ENCODE measurements around the gene LDLRAD1.
"Not testable (repeated sequence)": the region's sequence is repeated elsewhere in the genome, so short reads cannot be mapped to it uniquely, and the experiment has no call there.

The LDLRAD1 gene

GRCh38 chr1:53992085-53992874 is 25.7 kb downstream of the LDLRAD1 start:
- no peak for DNase-seq

- DNase-seq, result no peak
Measured at GRCh38 chr1:53987880-53988279, 30.1 kb downstream of the LDLRAD1 start.

GRCh38 chr1:53986458-53986857 is 31.5 kb downstream of the LDLRAD1 start:
- no peak for DNase-seq

- no peak for DNase-seq
Measured at GRCh38 chr1:53984726-53985125, 33.3 kb downstream of the LDLRAD1 start.

GRCh38 chr1:53982763-53983104 is 35.3 kb downstream of the LDLRAD1 start:
- DNase-seq, result no peak

GRCh38 chr1:53982034-53982762 is 35.8 kb downstream of the LDLRAD1 start:
- DNase-seq, result no peak

GRCh38 chr1:53981220-53981619 is 36.8 kb downstream of the LDLRAD1 start:
- DNase-seq, result no peak

- DNase-seq, result no peak
Measured at GRCh38 chr1:53979712-53980450, 38.1 kb downstream of the LDLRAD1 start.

GRCh38 chr1:53975861-53976260 is 42.1 kb downstream of the LDLRAD1 start:
- DNase-seq, result no peak

GRCh38 chr1:53971718-53972117 is 46.3 kb downstream of the LDLRAD1 start:
- DNase-seq, result no peak

GRCh38 chr1:53969323-53969722 is 48.7 kb downstream of the LDLRAD1 start:
- not testable (repeated sequence) for DNase-seq

- no peak for DNase-seq
Measured at GRCh38 chr1:53968125-53968513, 49.9 kb downstream of the LDLRAD1 start.

GRCh38 chr1:53967409-53968124 is 50.4 kb downstream of the LDLRAD1 start:
- no peak for DNase-seq

GRCh38 chr1:53966794-53967193 is 51.2 kb downstream of the LDLRAD1 start:
- DNase-seq, result no peak

GRCh38 chr1:53964109-53964508 is 53.9 kb downstream of the LDLRAD1 start:
- no peak for DNase-seq

GRCh38 chr1:53963460-53963859 is 54.5 kb downstream of the LDLRAD1 start:
- DNase-seq, result no peak

- no peak for DNase-seq
Measured at GRCh38 chr1:53962395-53962794, 55.6 kb downstream of the LDLRAD1 start.

GRCh38 chr1:53959664-53960250 is 58.2 kb downstream of the LDLRAD1 start:
- no peak for DNase-seq
